HG03442 (cell line): ENCODE results near the gene IGSF3.
"Not testable (repeated sequence)": the region's sequence is repeated elsewhere in the genome, so short reads cannot be mapped to it uniquely, and the experiment has no call there.

ENCODE experiments used
- ATAC-seq: cut with Tn5 transposase; IDR thresholded peaks from one replicate; pipeline ENCODE4 v1.9.1; 2021; ENCODE audit warnings: mild to moderate bottlenecking, moderate library complexity; ENCODE audit not compliant: unreplicated experiment

The IGSF3 gene

DNA sequence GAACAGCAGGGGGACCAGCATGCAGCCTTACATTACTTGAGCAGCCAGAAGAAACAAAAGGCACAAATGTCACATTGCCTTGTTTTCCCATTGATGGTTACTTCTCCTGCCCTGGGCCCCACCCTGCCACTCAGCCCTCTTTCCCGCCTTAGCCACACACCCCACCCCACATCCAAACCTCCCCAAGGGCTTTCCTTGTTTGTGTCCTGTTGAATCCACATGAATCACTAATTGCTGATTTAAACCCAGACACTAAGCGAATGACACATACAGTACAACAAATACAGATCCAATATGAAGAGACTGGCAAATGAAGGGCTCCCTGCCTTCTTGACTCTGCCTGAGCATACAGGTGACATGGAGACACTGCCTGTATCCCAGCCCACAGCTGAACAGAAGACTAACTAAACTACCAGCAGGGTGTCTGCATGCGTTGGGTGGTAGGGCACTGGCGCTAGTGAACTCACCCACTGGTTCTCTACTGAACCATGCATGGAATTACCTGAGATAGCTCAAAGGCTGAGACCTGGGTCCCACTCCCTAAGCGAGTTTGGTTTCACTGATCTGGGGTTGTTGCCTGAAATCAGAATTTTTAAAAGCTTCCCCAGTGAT lies 3.1 kb downstream of the IGSF3 start:
- ATAC-seq, result no peak

DNA sequence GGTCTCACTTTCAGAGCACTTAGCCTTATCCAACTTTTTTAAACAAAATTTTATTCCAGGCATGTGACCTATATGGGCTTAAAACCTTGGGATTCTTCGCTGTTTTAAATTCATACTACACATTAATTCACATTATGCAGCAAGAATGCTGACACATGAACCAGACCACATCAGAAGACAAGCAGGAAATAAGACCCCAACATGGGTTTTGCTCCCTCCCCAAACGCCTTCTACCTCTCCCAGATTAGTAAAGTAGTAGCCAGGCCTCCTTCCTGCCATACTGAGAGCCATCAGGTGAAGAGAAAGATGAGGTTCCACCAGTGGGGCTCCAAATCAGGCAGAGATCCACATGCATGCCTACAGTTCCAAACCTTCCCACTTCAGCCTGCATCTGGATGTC lies 3.7 kb downstream of the IGSF3 start:
- ATAC-seq, result no peak

- no peak for ATAC-seq
These were observed 5.9 kb downstream of the IGSF3 start for GRCh38 chr1:116661633-116662032.

- not testable (repeated sequence) for ATAC-seq
These were observed 8.9 kb downstream of the IGSF3 start for GRCh38 chr1:116658645-116659044.

DNA sequence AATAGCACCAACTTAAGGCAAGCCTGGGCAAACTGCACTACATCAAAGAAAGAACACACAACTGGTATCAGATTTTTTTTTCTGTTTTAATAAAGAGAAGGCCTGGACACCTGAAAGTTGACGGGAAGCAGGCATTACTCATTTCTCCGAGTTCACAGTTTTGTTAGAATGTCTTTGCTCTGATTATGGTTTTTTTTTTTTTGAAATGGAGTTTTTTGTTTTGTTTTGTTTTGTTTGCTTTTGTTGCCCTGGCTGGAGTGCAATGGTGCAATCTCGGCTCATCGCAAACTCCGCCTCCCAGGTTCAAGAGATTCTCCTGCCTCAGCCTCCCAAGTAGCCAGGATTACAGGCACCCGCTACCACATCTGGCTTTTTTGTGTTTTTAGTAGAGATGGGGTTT lies 9.7 kb downstream of the IGSF3 start:
- ATAC-seq, result not testable (repeated sequence)

- no peak for ATAC-seq
These were observed 13.2 kb downstream of the IGSF3 start for GRCh38 chr1:116654351-116654750.

DNA sequence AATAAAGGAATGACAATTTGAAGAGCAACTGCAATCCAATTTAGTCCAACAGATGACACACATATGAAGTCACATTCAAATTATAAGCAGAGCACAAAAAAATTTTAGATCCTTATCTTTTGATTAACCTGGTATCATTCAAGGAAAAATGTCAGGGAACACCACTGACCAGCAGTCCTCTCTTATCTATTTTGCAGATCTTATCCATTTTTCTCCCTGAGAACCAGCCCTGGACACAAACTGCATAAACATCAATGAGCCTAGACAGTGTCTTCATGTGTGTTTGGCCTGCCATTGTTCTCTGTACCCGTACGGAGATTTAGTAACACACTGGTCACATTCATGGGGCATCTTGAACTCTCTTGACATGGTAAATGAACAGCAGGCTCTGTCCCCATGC lies 14.9 kb downstream of the IGSF3 start:
- not testable (repeated sequence) for ATAC-seq

- ATAC-seq, result not testable (repeated sequence)
These were observed 16.8 kb downstream of the IGSF3 start for GRCh38 chr1:116650781-116651180.

- ATAC-seq, result not testable (repeated sequence)
These were observed 18.5 kb downstream of the IGSF3 start for GRCh38 chr1:116649041-116649440.

DNA sequence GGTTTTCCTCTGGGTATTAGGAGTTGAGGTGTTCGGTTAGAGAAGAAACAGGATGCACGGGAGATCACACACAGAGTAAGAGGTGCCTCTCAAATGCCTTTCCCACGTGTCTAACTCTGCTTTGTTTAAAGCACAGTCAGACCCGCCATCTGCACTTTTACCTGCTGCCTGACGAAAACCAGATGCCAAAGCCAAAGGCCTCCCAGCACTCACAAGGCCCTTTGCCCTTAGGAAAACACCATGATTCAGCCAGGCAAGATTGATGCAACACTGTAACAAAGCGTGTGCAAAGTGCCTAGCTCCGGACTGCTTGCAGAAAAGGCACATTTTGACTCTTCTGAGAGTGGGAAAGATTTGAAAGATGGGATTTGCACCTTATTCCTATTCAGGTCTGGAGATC lies 19.2 kb downstream of the IGSF3 start:
- not testable (repeated sequence) for ATAC-seq

DNA sequence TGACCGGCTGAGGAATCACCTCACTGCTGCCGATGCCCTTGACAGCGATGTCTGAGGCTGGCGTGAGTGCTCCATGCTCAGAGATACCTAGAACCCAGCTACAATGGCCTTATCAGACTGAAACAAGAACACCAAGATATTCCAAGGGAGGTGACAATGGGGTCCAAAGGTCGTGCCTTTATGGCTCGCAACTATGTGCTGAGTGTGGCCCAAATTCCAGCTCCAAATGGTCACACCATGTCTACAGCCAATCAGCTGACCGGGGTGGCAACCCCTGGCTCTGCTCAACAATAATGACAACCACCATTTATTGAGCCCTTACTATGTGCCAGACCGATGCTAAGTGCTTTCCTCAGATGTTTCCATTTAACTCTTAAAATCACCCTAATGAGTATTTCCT lies 20.3 kb downstream of the IGSF3 start:
- ATAC-seq, result not testable (repeated sequence)

- ATAC-seq, result not testable (repeated sequence)
These were observed 20.8 kb downstream of the IGSF3 start for GRCh38 chr1:116646673-116647170.

DNA sequence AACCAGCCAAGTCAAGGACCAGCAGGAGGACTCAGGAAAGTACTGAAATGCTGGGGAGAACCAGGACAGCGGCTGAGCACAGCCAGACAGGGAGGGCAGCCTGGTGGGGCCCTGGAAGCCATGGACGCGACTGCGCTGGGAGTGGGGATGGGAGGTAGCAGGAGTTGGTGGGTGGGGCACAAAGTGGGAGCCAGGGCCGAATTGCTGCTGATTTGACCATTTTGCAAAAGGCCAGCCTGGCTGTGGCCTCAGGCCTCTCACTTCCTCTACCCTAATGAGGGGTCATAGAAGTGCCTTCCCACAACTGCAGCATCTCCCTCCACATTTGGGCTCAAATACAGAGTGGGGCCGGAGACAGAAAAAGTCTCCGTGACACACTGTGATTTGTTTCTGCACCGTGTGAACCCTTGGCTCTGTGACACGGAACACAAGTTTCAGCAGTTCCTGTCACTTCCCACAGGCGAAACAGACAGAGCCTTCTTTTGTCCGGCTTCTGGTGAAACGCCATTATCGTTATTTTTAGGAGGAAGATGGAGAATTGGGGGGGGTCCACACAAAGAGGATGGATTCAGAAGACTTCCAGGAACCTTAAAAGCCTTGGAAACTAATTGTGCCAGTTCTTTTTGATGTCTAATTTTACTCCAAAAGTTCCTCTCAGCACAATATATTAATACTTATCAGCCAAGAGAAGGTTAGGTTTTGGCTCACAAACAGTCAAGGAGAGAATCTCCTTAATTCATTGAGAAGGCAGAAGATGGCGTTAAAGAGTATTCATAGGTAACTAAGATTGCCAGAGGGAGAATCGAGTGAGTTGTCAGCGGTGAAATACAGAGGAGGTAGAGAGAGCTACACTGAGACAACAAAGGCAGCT lies 21.5 kb downstream of the IGSF3 start:
- ATAC-seq, result not testable (repeated sequence)

DNA sequence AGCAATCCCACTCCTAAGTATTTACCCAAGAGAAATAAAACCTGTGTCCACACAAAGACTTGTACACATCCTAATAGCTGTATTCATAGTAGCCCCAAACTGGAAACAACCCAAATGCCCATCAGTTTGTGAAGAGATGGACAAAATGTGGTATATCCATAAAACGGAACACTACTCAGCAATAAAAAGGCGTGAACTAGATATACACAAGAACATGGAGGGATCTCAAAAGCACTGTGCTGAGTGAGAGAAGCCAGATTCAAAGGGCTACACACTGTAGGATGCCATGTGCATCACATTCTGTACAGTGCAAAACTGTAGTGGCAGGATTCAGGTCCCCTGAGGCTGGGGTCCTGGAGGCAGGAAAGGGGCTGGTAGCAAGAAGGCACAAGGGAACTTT lies 22.5 kb downstream of the IGSF3 start:
- ATAC-seq, result not testable (repeated sequence)

- not testable (repeated sequence) for ATAC-seq
These were observed 23.4 kb downstream of the IGSF3 start for GRCh38 chr1:116644096-116644495.

- ATAC-seq, result not testable (repeated sequence)
These were observed 24.2 kb downstream of the IGSF3 start for GRCh38 chr1:116643281-116643751.

DNA sequence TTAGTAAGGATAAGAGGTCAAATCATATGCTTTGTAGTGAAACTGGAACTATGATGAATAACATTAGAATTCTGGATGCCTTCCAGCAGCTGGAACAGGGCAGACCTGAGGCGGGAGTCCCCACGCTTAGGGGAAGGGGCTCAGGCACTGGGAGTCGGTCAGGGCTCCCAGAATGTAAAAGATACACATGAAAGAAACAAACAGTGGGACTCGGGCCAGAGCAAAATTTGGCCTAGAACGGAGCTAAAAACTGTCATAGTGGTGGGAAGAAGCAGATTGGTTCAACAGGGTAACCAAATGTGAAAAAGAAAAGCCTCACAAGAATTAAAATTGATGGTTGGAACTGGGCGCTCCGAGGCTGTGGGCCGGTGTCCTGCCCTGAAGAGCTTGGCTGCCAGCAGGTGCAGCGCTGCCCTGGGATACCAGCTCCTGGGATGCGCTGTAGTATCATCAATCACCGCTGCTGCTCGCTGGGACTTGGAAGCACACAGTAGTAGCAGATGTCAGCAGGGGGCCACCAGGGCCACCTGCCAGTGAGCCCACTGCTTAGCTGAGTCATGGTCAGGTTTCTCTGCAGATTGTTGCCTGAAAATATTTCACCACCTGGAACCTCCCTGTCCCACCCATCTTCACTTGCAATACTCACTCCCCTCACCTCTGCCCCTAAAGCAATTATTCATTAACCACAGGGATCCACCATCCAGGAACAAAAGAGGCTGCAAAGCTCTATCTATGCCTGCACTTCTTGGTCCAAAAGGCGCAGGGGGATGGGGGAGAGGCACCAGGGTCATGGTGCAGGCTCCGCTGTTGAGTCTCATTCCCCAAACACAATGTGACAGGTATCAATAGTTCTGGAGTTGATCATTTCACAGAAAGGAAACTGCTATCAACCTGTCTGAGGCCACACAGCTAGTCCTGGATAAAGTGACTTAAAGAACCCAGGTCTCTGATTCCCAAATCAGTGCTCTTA lies 24.9 kb downstream of the IGSF3 start:
- not testable (repeated sequence) for ATAC-seq

DNA sequence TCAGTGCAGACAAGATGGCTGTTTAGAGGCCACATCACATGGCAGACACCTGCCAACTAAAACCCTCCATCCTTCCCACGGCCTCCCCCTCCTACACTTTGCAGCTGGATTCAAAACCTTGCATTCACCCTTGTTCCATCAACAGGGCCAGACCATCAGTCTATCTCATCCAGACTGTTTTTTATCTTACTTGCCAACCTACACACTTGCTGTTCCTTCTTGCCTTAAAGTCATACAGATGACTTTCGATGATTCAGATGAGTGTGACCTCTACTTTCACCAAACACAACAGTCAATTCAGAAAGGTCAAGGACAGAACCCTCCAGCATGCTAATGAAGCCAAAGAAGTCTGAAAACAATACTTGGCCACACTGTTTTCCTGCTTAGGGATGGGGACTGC lies 29.9 kb downstream of the IGSF3 start:
- ATAC-seq, result not testable (repeated sequence)

- ATAC-seq, result not testable (repeated sequence)
These were observed 30.9 kb downstream of the IGSF3 start for GRCh38 chr1:116636584-116636983.

GRCh38 chr1:116634386-116634785 lies 33.1 kb downstream of the IGSF3 start:
- not testable (repeated sequence) for ATAC-seq
